GM18909 (cell line): ENCODE data around the gene MRGPRG.

Source experiments
- ATAC-seq: cut with Tn5 transposase; IDR thresholded peaks from one replicate; pipeline ENCODE4 v1.9.1; 2021; ENCODE audit warnings: mild to moderate bottlenecking; ENCODE audit not compliant: unreplicated experiment, poor library complexity

Gene MRGPRG

GRCh38 chr11:3225826-3226750 lies 7.5 kb upstream of the MRGPRG start:
- no peak for ATAC-seq

- no peak for ATAC-seq
These were observed 6.6 kb upstream of the MRGPRG start for GRCh38 chr11:3225159-3225758.

GRCh38 chr11:3224401-3225057 lies 5.9 kb upstream of the MRGPRG start:
- no peak for ATAC-seq

- ATAC-seq, result no peak
These were observed 5.3 kb upstream of the MRGPRG start for GRCh38 chr11:3223932-3224381.

GRCh38 chr11:3222941-3223915 lies 4.6 kb upstream of the MRGPRG start:
- ATAC-seq, result no peak

- ATAC-seq, result no peak
These were observed 3.6 kb upstream of the MRGPRG start for GRCh38 chr11:3222003-3222855.

GRCh38 chr11:3221408-3222002 lies 2.9 kb upstream of the MRGPRG start:
- no peak for ATAC-seq

- ATAC-seq, result no peak
These were observed 2.2 kb upstream of the MRGPRG start for GRCh38 chr11:3220521-3221407.

- ATAC-seq, result no peak
These were observed 1.5 kb upstream of the MRGPRG start for GRCh38 chr11:3220101-3220500.

- ATAC-seq, result no peak
These were observed 774 bp upstream of the MRGPRG start for GRCh38 chr11:3219281-3219892.

- no peak for ATAC-seq
These were observed 663 bp downstream of the MRGPRG start for GRCh38 chr11:3217818-3218482.

GRCh38 chr11:3216027-3216525 lies 2.5 kb downstream of the MRGPRG start:
- no peak for ATAC-seq

- no peak for ATAC-seq
These were observed 3.1 kb downstream of the MRGPRG start for GRCh38 chr11:3215346-3216026.

- ATAC-seq, result no peak
These were observed 4.3 kb downstream of the MRGPRG start for GRCh38 chr11:3214420-3214699.

GRCh38 chr11:3213659-3214419 lies 4.8 kb downstream of the MRGPRG start:
- ATAC-seq, result no peak

- ATAC-seq, result no peak
These were observed 10.3 kb downstream of the MRGPRG start for GRCh38 chr11:3208272-3208671.
